Esophagus squamous epithelium (tissue), 4 donors: ENCODE measurements around the gene ADK.

ENCODE experiments used
- CTCF ChIP-seq, 6 experiments: fragments of 450-650 bp in 4 of 6; fragments of 200-600 bp in 2 of 6; sonication (generic) in 2 of 6; IDR thresholded peaks; one replicate each; pipeline ENCODE4 v1.5.1; 2016 to 2019; ENCODE audit warnings: antibody characterized with exemption in 6 of 6, mild to moderate bottlenecking in 4 of 6, moderate library complexity in 4 of 6
- POLR2A ChIP-seq, 4 donors: fragments of 450-650 bp; IDR thresholded peaks; one replicate each; pipeline ENCODE4 v1.6.1; 2017; ENCODE audit warnings: antibody characterized with exemption in 4 of 4, mild to moderate bottlenecking in 4 of 4, moderate library complexity in 3 of 4

- TF ChIP-seq CTCF (IDR thresholded peaks at IDR 0.05) (no peak), POLR2A (IDR thresholded peaks at IDR 0.05) (no peak)
These were observed 196.5 kb downstream of the ADK start for GRCh38 chr10:74347522-74347921.
